Spinal cord (tissue), 10 donors: ENCODE data around the gene PLEKHA5. TPM values are rescaled to one million over a fixed set of nuclear protein-coding genes. Genes with fewer than 3 reads are reported as not detected.

ENCODE experiments used
- DNase-seq, 6 donors: peaks; one replicate each; pipeline versions ENCODE4 v3.0.0 to v3.0.0-alpha.2; 2013 to 2015; ENCODE audit warnings: low spot score in 6 of 6, low read depth in 4 of 6
- H3K27ac ChIP-seq: one replicate; pipeline ENCODE4 v1.5.1; 2013; ENCODE audit warnings: low read depth, low read length, control low read depth
- H3K27me3 ChIP-seq: one replicate; pipeline ENCODE4 v1.6.1; 2013; ENCODE audit warnings: low read length; ENCODE audit not compliant: control insufficient read depth, insufficient read depth
- H3K36me3 ChIP-seq: one replicate; pipeline ENCODE4 v1.6.1; 2013; ENCODE audit warnings: low read length; ENCODE audit not compliant: control insufficient read depth, insufficient read depth
- H3K4me1 ChIP-seq: one replicate; pipeline ENCODE4 v1.6.1; 2013; ENCODE audit warnings: low read length; ENCODE audit not compliant: control insufficient read depth, insufficient read depth
- H3K4me3 ChIP-seq: one replicate; pipeline ENCODE4 v1.5.1; 2013; ENCODE audit warnings: low read depth, low read length, control low read depth
- H3K9me3 ChIP-seq: one replicate; pipeline ENCODE4 v1.6.1; 2013; ENCODE audit warnings: low read length; ENCODE audit not compliant: control insufficient read depth, insufficient read depth
- WGBS: methylation state at CpG from one replicate; pipeline ENCODE4 v1.1.5; 2013; ENCODE audit warnings: missing lambda C conversion rate; ENCODE audit not compliant: insufficient coverage; 5-methylcytosine and 5-hydroxymethylcytosine counted together
- polyA plus RNA-seq, 2 donors: library from polyadenylated mRNA; unstranded; fragments of 120-200 nt; gene quantifications; one replicate each; pipeline ENCODE4 v1.2.1, GENCODE V29; 2013; ENCODE audit not compliant: insufficient read length in 2 of 2
- total RNA-seq, 2 donors: library from RNA; depleted of rRNA in 1 of 2; stranded (reverse); fragments of 120-200 nt in 1 of 2; fragments of >200 nt in 1 of 2; gene quantifications; one replicate each; pipeline versions ENCODE4 v1.2.3 to v1.2.4, GENCODE V29; 2013 to 2014
- donor health status: healthy.

Gene PLEKHA5
- total and polyA plus RNA-seq, 4 donors: 44.5 to 81.6 (median 49.4) TPM

DNA sequence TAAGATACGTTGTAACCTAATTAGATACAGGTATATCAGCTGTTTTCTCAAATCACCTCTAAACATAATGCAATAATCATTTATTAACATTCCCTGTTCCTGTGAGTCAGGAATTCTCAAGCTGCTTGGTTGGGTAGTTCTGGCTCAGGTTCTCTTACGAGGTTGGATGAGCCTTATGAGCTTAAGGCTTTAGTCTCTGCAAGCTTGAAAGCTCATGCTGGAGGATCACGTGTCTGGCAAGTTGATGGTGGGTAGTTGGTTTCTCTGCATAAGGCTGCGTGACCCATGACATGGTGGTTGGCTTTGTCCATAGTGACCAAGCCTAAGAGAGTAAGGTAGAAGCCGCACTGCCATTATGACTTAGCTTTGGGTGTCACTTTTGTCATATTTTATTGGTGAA lies 62.0 kb downstream of the PLEKHA5 start:
- H3K27me3 ChIP-seq: no peaks in the 10 kb centered on the region
- 95% methylated on average over 4 of the region's 5 CpGs for WGBS
- no peak overlapping the region for H3K27ac ChIP-seq
- no peak for DNase-seq
- no peaks in the 10 kb centered on the region for H3K4me1 ChIP-seq
- no peak overlapping the region for H3K4me3 ChIP-seq
- no peaks in the 10 kb centered on the region for H3K9me3 ChIP-seq
- H3K36me3 ChIP-seq: no peaks in the 10 kb centered on the region

GRCh38 chr12:19192710-19193109 lies 63.2 kb downstream of the PLEKHA5 start:
- no peaks in the 10 kb centered on the region for H3K27me3 ChIP-seq
- no peak overlapping the region for H3K4me3 ChIP-seq
- H3K4me1 ChIP-seq: no peaks in the 10 kb centered on the region
- DNase-seq: no peak
- H3K36me3 ChIP-seq: no peaks in the 10 kb centered on the region
- WGBS: no CpG with 5 or more reads among the region's 1 CpG
- H3K9me3 ChIP-seq: no peaks in the 10 kb centered on the region
- H3K27ac ChIP-seq: no peak overlapping the region

GRCh38 chr12:19194963-19195362 lies 65.4 kb downstream of the PLEKHA5 start:
- Histone ChIP-seq H3K27me3 (no peaks in the 10 kb centered on the region), H3K36me3 (no peaks in the 10 kb centered on the region), H3K9me3 (no peaks in the 10 kb centered on the region), H3K4me3 (no peak overlapping the region), H3K27ac (no peak overlapping the region), H3K4me1 (no peaks in the 10 kb centered on the region)
- 93% methylated on average over 2 of the region's 4 CpGs for WGBS
- DNase-seq: no peak

- no peak overlapping the region for H3K4me3 ChIP-seq
- 57% methylated on average over 5 of the region's 6 CpGs for WGBS
- DNase-seq: no peak
- no peaks in the 10 kb centered on the region for H3K36me3 ChIP-seq
- no peaks in the 10 kb centered on the region for H3K4me1 ChIP-seq
- H3K9me3 ChIP-seq: no peaks in the 10 kb centered on the region
- no peaks in the 10 kb centered on the region for H3K27me3 ChIP-seq
- H3K27ac ChIP-seq: no peak overlapping the region
These were observed 67.6 kb downstream of the PLEKHA5 start for GRCh38 chr12:19196959-19197630.

GRCh38 chr12:19198272-19198671 lies 68.7 kb downstream of the PLEKHA5 start:
- Histone ChIP-seq H3K27ac (no peak overlapping the region), H3K27me3 (no peaks in the 10 kb centered on the region), H3K4me3 (no peak overlapping the region), H3K36me3 (no peaks in the 10 kb centered on the region), H3K4me1 (no peaks in the 10 kb centered on the region), H3K9me3 (no peaks in the 10 kb centered on the region)
- 33% methylated on average over 1 of the region's 2 CpGs for WGBS
- DNase-seq: no peak

DNA sequence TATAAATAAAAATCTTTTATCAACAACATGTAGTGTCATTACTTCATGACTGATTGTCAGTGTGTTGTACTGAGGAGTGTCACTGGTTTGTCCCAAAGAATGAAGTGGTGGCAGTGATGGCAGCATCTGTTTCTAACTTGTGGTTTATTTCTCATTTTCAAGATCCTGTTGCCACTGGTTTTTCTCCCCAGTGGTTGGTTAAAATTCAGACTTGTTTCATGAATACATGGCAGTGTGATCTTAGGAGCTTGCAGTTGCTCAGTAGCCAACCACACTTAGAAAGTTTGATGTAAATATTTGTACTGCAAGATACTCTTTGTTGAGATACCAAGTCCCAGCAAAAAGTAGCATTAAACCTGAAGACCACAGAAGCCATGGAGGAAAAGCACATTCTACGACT lies 69.8 kb downstream of the PLEKHA5 start:
- Histone ChIP-seq H3K27me3 (no peaks in the 10 kb centered on the region), H3K4me1 (no peaks in the 10 kb centered on the region), H3K9me3 (no peaks in the 10 kb centered on the region), H3K27ac (no peak overlapping the region), H3K36me3 (no peaks in the 10 kb centered on the region), H3K4me3 (no peak overlapping the region)
- WGBS: 100% methylated on average over 1 of the region's 1 CpG
- no peak for DNase-seq

GRCh38 chr12:19200261-19200660 lies 70.7 kb downstream of the PLEKHA5 start:
- no peaks in the 10 kb centered on the region for H3K27me3 ChIP-seq
- 63% methylated on average over 1 of the region's 1 CpG for WGBS
- DNase-seq: no peak
- no peaks in the 10 kb centered on the region for H3K36me3 ChIP-seq
- no peak overlapping the region for H3K4me3 ChIP-seq
- no peak overlapping the region for H3K27ac ChIP-seq
- no peaks in the 10 kb centered on the region for H3K9me3 ChIP-seq
- H3K4me1 ChIP-seq: no peaks in the 10 kb centered on the region

DNA sequence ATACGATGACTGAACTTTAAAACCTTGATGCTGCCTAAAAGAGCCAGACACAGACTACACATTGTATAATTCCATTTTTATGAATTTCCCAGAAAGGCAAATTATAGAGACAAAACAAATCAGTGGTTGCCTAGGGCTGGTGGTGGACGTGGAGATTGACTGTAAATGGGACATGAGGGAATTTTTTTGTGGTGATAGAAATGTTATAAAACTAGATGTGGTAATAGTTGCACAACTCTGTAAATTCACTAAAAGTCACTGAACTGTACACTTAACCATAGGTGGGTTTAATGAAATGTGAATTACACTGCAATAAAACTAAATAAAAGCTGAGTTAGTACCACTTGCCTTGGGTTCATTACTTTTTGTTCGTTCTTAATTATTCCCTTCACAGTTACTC lies 72.1 kb downstream of the PLEKHA5 start:
- Histone ChIP-seq H3K27ac (no peak overlapping the region), H3K4me3 (no peak overlapping the region), H3K36me3 (no peaks in the 10 kb centered on the region), H3K4me1 (no peaks in the 10 kb centered on the region), H3K27me3 (no peaks in the 10 kb centered on the region), H3K9me3 (no peaks in the 10 kb centered on the region)
- no CpG with 5 or more reads among the region's 3 CpGs for WGBS
- peak in 1 of 6 donors; percentile 78 for DNase-seq

GRCh38 chr12:19203013-19203412 lies 73.5 kb downstream of the PLEKHA5 start:
- H3K4me3 ChIP-seq: no peak overlapping the region
- DNase-seq: no peak
- no peaks in the 10 kb centered on the region for H3K4me1 ChIP-seq
- H3K27ac ChIP-seq: no peak overlapping the region
- WGBS: no CpG with 5 or more reads among the region's 1 CpG
- H3K36me3 ChIP-seq: no peaks in the 10 kb centered on the region
- no peaks in the 10 kb centered on the region for H3K9me3 ChIP-seq
- H3K27me3 ChIP-seq: no peaks in the 10 kb centered on the region
